ENCODE data around the gene SLC39A6.
A peak's percentile ranks its signal among the peaks of the same experiment; 100 is the strongest.
"Not testable (repeated sequence)": the region's sequence is repeated elsewhere in the genome, so short reads cannot be mapped to it uniquely, and the experiment has no call there.

The SLC39A6 gene

DNA sequence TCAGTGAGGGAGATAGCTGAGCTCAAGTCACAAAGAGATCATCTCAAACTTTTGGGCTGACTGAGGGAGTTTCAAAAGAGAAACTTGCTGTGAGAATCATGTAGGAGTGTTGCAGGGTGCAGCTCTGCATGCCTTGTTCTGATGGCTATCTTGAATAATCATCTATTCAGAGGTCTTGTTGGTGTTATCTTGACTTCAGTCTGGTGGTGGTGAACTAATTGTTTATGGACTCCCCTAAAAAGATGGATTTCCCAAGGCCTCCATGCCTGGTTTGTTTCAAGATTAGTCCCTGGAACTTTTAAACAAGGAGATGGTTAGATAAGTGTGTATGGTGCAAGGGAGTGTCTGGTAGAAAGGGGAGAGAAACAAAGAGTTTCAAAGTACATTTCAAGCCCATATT lies 29.8 kb downstream of the SLC39A6 start:
- DNase-seq (ENCODE audit: low spot score) = no peak

DNA sequence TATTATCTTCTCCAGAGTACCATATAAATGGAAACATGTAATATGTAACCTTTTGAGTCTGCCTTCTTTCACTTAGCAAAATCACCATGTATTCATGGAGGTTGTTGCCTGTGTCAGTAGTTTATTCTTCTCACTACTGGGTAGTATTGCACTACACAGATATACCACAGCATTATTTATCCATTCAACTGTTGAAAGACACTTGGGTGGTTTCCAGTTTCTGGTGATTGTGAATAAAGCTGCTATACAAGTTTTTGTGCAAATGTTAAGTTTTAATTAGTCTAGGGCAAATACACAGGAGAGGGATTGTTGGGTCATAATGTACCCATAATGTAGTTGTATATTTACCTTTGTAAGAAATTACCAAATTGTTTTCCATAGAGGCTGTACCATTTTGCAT lies 32.2 kb downstream of the SLC39A6 start:
- DNase-seq (ENCODE audit: low spot score) = no peak

DNA sequence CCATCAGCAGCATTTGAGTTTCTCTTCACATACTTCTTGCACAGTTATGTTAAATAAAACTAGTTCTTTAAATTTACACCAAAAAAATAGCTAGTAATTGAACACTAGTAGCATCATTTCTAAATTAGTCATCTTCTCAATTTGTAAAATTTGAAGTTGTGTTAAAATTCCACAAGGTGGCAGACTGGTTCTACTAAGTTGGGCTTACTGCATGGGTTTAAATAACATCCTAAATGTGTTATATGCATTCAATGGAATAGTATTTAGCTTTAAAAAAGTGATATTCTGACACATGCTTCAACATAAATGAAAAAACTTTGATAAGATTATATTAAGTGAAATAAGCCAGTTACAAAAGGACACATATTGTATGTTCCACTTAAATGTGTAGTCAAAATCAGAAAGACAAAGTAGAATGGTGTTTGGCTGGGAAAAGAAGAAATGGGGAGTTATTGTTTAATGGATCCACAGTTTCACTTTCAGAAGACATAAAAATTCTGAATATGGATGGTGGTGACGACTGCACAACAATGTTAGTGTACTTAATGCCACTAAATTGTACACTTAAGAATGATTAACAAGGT lies 33.1 kb downstream of the SLC39A6 start:
- DNase-seq (ENCODE audit: low spot score) = peak; percentile 32

DNA sequence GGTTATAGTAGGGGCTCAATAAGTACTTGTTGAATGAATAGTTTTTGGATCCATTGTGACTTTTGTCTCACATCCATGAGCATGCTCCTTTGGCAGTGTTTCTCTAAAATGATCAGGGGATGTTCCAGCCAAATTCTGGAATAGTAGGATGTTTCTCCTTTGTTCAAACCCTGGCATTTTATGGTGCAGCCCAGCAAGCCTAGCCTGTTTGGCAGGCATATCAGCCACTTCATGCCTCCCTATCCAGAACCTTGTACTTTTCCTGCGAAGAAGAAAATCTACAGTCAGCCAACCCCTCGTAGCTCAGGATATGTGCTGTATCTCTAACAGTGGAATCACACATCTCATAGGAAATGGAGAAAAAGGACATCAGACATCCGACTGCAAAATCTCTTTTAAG lies 34.7 kb downstream of the SLC39A6 start:
- no peak for DNase-seq (ENCODE audit: low spot score)

DNA sequence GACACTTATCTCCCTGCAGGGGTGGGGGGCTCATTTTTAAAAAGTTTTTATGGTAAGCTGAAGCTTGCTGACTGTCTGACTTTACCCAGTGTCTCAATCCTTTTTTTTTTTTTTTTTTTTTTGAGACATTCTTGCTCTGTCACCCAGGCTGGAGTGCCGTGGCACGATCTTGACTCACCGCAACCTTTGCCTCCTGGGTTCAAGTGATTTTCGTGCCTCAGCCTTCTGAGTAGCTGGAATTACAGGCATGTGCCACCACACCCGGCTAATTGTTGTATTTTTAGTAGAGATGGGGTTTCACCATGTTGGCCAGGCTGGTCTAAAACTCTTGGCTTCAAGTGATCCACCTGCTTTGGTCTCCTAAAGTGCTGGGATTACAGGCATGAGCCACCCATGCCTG lies 37.0 kb downstream of the SLC39A6 start:
- DNase-seq (ENCODE audit: low spot score) = not testable (repeated sequence)

DNA sequence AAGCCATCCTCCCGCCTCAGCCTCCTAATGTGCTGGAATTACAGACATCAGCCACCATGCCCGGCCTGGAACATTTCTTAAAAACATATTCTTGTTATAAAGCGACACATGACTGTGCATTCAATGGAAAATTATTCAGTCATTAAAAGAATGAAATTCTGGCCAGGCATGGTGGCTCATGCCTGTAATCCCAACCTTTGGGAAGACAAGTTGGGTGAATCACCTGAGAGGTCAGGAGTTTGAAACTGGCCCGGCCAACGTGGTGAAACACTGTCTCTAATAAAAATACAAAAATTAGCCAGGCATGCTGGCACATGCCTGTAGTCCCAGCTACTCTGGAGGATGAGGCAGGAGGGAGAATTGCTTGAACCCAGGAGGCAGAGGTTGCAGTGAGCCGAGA lies 40.1 kb downstream of the SLC39A6 start:
- DNase-seq (ENCODE audit: low spot score) = no peak

DNA sequence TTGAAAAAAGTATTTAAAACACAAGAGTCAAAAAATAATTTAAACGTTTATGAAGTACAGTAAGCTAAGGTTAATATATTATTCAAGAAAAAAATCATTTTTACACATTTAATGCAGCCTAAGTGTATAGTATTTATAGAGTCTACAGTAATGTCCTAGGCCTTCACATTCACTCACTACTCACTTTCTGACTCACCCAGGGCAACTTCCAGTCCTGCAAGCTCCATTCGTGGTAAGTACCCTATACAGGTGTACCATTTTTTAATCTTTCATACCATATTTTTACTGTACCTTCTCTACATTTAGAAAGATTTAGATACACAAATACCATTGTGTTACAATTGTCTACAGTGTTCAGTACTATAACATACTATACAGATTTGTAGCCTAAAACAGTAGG lies 40.9 kb downstream of the SLC39A6 start:
- DNase-seq (ENCODE audit: low spot score) = no peak

DNA sequence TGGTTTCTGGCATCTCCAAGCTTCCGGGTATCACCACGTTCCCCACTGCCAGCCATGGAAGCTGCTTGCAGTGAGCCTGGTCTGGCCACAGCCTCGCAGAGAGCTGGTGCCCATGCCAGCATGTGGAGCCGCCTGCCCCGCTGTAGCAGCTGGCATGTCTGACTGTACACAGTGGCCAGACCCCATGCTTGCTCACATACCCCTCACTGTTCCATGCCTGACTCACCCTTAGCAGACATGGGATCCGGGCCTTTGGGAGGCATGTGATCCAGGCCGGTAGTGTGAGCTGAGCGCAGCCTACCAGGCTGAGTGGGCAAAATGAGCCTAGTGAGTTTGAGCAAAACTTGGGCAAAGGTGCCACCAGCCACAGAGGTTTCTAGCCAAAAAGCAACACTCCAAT lies 43.0 kb downstream of the SLC39A6 start:
- DNase-seq (ENCODE audit: low spot score) = no peak

DNA sequence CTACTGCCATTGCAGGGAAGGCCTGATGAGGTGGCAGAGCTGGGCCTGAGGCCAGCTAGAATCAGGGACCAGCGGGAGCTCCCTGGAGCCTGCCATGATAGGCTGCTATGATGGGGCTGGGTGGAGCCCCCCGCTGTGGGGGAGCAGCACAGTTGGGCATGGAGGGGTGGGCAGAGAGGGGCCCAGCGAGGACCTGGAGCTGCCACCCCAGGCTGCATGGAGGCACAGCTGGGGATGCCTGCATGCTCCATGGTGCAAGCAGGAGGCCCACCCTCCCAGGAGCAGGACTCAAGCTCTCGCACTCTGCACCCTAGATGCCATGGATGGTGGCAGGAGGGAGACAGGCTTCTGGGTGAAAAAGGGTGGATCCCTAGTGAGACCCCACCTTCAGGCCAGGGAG lies 43.9 kb downstream of the SLC39A6 start:
- DNase-seq (ENCODE audit: low spot score) = no peak

DNA sequence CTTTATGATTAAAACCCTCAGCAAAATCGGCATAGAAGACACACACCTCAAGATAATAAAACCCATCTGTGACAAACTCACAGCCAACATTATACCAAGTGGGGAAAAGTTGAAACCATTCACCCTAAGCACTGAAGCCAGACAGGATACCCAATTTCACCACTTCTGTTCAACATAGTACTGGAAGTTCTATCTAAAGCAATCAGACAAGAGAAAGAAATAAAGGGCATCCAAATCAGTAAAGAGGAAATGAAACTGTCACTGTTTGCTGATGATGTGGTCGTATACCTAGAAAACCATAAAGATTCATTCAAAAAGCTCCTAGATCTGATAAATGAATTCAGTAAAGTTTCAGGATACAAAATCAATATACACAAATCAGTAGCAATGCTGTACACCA lies 45.4 kb downstream of the SLC39A6 start:
- DNase-seq (ENCODE audit: low spot score) = no peak

DNA sequence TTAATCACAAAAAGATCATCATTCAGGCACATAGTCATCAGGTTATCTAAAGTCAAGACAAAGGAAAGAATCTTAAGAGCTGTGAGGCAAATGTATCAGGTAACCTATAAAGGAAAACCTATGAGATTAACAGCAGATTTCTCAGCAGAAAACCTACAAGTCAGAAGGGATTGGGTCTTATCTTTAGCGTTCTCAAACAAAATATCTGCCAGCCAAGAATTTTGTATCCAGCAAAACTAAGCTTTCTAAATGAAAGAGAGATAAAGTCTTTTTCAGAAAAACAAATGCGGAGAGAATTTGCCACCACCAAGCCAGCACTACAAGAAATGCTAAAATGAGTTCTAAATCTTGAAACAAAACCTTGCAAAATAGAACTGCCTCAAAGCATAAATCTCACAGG lies 48.0 kb downstream of the SLC39A6 start:
- not testable (repeated sequence) for DNase-seq (ENCODE audit: low spot score)

DNA sequence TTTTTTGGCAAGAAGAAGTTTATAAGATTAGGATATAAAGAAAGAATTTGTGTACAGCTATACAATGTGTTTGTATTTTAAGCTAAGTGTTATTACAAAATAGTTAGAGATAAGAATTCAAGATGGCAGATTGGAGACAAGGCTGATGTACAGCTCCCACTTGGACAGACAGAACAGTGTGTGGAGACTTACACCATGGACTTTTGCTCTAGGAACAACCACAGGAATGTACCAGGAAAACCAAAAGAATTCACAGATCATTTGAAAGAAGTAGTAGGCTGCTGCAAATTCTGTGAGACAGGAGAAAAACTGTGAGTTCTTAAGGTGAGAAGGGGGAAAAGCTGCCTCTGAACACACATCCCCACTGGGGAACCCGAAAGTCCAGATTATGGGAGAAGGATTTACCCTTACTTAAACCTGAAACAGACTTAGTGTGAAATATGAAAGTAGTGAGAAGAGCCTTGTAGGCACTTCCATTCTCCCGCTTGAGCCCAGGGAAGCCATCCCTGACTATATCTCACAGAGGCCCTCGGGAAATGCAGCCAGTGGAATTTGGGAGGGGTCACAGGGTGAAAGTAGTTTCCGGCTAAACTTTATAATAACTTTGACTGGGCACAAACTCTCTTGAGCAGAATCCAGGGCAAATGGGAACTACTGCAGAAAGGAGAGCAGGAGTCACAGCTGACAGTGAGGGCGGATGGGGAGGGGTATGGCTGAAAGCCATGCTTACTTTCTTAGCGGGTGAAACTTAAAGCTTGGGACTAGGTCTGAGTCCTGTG lies 50.2 kb downstream of the SLC39A6 start:
- DNase-seq (ENCODE audit: low spot score) = no peak

DNA sequence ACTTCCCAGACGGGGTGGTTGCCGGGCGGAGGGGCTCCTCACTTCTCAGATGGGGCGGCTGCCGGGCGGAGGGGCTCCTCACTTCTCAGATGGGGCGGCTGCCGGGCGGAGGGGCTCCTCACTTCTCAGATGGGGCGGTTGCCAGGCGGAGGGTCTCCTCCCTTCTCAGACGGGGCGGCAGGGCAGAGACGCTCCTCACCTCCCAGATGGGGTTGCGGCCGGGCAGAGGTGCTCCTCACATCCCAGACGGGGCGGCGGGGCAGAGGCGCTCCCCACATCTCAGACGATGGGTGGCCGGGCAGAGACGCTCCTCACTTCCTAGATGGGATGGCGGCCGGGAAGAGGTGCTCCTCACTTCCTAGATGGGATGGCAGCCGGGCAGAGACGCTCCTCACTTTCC lies 51.4 kb downstream of the SLC39A6 start:
- DNase-seq (ENCODE audit: low spot score) = not testable (repeated sequence)

DNA sequence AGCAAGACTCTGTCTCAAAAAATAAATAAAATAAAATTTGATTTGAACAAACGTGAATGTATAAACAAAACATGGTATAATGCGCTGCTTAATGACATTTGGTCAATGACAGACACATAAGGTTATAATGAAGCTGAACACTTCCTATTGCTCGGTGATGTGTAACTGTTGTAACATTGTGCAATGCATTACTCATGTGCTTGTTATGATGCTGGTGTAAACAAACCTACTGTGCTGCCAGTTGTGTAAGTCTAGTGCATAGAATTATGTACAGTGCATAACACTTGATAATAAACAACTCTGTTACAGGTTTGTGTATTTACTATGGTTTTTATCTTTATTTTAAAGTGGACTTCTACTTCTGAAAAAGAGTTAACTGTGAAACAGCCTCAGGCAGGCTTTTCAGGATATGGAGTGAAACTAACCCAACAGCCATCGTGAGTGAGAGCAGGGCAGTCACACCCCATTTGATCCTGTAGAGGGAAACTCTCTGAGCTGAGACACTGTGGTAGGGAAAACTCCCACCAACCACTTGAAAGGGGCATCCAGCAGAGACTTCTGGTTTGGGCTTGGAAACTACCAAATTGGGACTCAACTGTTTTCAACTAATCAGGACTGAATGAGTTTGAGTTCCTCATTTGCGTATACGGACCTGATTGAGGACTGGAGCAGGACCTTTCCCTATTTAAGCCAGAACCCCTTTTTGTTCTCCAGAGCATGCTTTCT lies 53.1 kb downstream of the SLC39A6 start:
- DNase-seq (ENCODE audit: low spot score) = no peak

DNA sequence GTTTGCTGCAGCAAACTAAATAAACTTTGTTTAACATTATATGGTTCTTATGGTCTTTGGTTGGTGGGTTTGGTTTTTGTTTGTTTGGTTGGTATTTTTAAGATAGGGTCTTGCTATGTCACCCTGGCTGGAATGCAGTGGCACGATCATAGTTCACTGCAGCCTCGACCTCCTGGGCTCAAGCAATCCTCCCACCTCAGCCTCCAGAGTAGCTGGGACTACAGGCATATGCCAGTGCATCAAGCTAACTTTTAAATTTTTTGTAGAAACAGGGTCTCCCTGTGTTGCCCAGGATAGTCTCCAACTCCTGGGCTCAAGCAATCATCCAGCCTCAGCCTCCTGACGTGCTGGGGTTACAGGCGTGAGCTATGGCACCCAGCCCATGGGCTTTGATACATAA lies 54.7 kb downstream of the SLC39A6 start:
- no peak for DNase-seq (ENCODE audit: low spot score)

DNA sequence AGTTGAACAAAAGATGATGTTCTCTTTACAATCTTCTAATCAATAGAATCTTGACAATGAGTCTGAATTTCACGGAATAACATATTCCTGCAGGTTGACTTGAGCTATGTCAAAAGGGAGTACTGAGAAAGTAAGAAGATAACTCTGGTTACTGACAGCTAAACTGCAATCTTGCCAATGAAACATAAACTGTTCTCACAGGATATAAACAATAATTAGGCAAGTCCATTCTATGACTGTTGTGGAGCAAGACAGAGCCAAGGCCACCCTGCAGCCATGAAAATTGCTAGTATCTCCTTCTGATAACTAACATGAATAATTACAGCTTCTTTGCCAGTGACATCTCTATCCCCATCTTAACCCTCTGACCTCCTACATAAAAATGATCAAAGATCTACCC lies 55.5 kb downstream of the SLC39A6 start:
- no peak for DNase-seq (ENCODE audit: low spot score)

DNA sequence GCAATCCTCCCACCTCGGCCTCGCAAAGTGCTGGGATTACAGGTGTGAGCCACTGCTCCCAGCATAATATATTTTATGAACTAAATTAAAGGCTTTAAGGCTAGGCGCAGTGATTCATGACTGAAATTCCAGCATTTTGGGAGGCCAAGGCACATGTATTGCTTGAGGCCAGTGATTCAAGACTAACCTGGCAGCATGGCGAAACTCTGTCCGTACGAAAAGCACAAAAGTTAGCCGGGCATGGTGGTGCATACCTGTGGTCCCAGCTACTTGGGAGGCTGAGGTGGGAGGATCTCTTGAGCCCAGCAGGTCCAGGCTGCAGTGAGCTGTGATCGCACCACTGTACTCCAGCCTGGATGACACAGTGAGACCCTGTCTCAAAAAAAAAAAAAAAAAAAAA lies 56.7 kb downstream of the SLC39A6 start:
- DNase-seq (ENCODE audit: low spot score) = not testable (repeated sequence)

DNA sequence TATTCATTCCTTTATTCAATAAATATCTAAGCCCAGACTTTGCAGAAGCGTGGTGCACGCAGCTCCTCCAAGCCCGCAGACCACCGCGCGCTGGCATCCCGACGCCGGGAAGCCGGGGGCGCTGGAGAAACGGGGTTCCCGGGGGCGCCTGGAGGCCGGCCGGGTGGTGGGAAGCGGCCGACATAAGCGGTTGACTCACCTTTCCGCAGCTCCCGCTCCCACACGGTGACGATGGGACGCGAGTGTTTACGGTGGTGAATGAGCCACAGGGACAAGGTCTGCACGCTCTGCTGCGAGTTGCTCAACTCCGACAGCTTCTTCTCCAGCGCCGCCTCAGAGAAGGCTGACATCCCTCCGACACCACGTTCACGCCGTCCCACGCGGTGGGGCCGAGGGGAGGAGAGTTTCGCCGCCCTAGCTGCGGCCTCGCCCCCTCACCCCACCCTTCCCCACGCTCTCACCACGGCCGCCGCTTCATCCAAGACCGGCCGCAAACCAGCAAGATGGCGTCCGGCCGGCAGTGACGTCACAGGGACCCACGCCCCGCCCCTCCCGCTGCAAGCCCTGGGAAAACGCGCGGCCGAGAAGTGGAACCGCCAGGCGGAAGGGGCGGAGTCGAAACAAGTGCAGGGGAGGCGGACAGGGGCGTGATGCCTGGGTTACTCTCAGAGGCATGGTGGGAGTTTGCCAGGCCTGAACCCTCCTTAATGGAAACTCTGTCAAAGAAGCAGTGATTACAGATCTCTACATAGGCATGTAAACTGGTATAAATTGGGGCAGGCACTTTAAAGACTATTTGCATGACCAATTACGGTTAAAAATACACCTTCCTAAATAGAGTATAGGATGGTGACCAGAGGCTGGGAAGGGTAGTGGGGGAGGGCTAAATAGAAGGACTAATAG lies 61.8 kb downstream of the SLC39A6 start, which contains the start of gene RPRD1A:
TSS of gene RPRD1A (minus strand) at position 505 of the 903 bp plus-strand sequence. CDS start at position 350, 155 bp downstream.
- DNase-seq (ENCODE audit: low spot score) = peak; percentile 93

DNA sequence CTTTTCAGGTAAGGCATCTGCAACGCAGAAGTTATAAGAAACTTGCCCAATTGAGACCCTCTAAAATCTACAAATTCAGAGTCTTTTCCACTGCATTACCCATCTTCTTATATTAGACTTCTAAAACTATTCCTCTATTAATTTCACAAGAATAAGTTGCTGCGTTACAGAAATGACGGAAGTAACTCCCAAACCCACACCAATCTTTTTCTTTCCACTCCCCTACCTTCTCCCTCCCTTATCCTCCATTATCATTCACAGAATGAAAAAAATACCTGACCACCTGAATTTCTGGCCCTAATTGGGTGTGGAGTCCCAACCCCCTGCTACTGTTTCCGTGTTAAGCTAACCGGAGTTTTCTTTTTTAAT lies 62.5 kb downstream of the SLC39A6 start:
- no peak for DNase-seq (ENCODE audit: low spot score)

DNA sequence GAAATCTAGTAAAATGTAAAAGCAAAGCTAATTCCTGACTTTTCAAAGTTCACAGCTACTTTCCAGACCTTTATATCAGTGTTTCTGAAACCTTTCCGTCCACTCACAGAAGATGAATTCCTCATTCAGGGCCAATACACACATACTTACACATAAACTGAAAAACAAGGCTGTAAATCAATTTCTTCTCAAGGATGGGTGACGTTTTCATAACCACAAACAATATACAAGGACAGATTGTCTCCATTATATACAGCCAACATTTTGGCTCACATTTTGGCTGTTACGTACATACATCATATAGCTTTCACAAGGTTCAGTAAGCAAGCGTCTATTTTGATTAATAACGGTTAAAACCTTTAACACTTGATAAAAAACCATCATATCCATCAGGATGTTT lies 63.1 kb downstream of the SLC39A6 start:
- no peak for DNase-seq (ENCODE audit: low spot score)

DNA sequence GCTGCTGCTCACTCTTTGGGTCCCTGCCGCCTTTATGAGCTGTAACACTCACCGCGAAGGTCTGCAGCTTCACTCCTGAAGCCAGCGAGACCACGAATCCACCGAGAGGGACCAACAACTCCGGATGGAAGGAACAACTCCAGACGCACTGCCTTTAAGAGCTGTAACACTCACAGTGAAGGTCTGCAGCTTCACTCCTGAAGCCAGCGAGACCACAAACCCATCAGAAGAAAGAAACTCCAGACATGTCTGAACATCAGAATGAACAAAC lies 64.4 kb downstream of the SLC39A6 start:
- DNase-seq (ENCODE audit: low spot score) = not testable (repeated sequence)

DNA sequence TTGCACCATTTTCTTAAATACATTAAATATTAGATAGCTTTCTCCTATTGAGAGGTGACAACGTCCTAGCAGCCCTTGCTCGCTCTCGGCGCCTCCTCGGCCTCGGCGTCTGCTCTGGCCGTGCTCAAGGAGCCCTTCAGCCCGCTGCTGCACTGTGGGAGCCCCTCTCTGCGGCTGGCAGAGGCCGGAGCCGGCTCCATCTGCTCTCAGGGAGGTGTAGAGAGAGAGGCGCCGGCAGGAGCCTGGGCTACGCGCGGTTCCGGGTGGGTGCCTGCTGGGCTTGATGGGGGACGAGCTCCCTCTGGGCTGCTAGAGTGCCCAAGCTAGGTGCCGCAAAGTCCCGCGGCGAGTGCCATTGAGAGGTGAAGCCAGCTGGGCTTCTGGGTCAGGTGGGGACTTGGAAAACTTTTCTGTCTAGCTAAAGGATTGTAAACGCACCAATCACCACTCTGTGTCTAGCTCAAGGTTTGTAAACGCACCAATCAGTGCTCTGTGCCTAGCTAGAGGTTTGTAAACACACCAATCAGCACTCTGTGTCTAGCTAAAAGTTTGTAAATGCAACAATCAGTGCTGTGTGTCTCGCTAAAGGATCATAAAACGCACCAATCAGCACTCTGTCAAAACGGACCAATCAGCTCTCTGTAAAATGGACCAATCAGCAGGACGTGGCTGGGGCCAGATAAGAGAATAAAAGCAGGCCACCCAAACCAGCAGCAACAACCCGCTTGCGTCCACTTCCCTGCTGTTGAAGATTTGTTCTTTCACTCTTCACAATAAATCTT lies 64.9 kb downstream of the SLC39A6 start:
- DNase-seq (ENCODE audit: low spot score) = no peak

Data from COLO829 (cell line).